Pericardium fibroblast (primary cell): Measurements from ENCODE around the gene AIMP2. TPM values are rescaled to one million over a fixed set of nuclear protein-coding genes. Genes with fewer than 3 reads are reported as not detected.

ENCODE experiments used
- total RNA-seq: library from RNA; depleted of rRNA; stranded (reverse); fragments of >200 nt; gene quantifications from 2 replicates; pipeline ENCODE4 v1.2.3, GENCODE V29; 2015

Gene AIMP2
- total RNA-seq: 48.1 and 62.0 TPM in 2 replicates

DNA sequence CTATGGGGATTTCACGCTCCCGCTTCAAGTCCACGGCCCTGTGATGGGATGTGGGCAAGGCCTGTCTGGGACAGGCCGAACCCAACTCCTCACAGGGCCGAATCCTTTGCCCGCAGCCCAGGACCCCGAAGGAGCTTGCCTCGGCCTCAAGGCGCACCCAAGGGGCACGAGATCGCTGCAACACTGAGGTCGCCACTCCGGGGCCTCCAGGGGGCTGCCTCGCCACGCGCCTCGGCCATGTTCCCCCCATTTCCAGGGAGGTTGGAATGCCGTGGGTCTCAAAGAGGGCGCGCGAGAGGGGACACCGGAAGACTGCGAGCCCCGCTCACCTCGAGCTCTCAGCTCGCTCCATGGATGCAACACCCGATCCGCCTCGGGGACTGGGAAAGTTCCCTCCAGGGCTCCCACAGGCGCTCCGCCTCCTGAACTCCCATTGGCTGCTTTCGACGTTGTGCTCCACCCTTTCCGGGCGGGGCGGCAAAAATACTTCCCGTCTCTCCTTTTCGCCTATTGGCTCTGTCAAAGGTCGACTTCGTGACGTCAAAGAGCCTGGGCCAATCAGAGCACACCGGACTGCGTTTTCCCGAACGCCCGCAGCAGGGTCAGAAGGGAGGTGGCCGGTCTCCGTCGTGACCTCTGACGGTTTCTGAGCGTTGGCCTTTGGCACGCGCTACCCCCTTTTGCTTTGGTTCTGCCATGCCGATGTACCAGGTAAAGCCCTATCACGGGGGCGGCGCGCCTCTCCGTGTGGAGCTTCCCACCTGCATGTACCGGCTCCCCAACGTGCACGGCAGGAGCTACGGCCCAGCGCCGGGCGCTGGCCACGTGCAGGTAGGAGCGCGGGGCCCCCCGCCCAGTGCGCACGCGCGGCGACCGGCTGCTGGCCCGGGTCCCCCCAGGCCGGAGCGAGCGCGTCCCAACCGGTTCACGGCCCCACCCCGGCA lies at the start of gene AIMP2, which contains the start of gene PMS2:
Gene AIMP2 (plus strand): TSS at position 605 of the 944 bp plus-strand sequence. CDS start 92 bp downstream, at position 697.
Gene PMS2 (minus strand): TSS at position 382 of the 944 bp plus-strand sequence. CDS start 30 bp downstream, at position 352.

GRCh38 chr7:5970347-5970911 lies 38.6 kb upstream of the AIMP2 start, which contains the start of gene RSPH10B:
RSPH10B (minus strand) TSS chr7:5970689; CDS start chr7:5967116, 3,573 bp downstream.

GRCh38 chr7:6030988-6031387 lies 21.9 kb downstream of the AIMP2 start, which contains the start of gene ANKRD61:
ANKRD61 (plus strand) TSS chr7:6031376; CDS start chr7:6031376, 0 bp downstream.

Other genes with a start within 250 kb of the AIMP2 start
- 30.0 and 30.7 TPM in 2 replicates for gene RNF216, start 227.6 kb upstream of the AIMP2 start, total RNA-seq
- not detected in 2 replicates for gene OCM, start 128.5 kb upstream of the AIMP2 start, total RNA-seq
- gene CCZ1, start 110.5 kb upstream of the AIMP2 start, total RNA-seq: 60.1 and 63.3 TPM in 2 replicates
- not detected in 2 replicates for gene RSPH10B, start 38.6 kb upstream of the AIMP2 start, total RNA-seq
- 10.4 and 16.7 TPM in 2 replicates for gene PMS2, start 223 bp upstream of the AIMP2 start, total RNA-seq
- gene ANKRD61, start 22.1 kb downstream of the AIMP2 start, total RNA-seq: 0.09 TPM in 1 of 2 replicates, not detected in the other
- 105 and 139 TPM in 2 replicates for gene EIF2AK1, start 49.9 kb downstream of the AIMP2 start, total RNA-seq
- 4.0 and 4.6 TPM in 2 replicates for gene USP42, start 95.7 kb downstream of the AIMP2 start, total RNA-seq